ENCODE measurements around the gene IL23R. TPM values are rescaled to one million over a fixed set of nuclear protein-coding genes. Genes with fewer than 3 reads are reported as not detected.
A peak's percentile ranks its signal among the peaks of the same experiment; 100 is the strongest.

The IL23R gene
- total RNA-seq, 3 donors from 2014 or later (not counting 1 experiment from before 2014, with no cell fraction given) = 0.31 to 0.55 (median 0.34) TPM

- H3K27ac Mint-ChIP-seq = peak overlapping the region in 1 of 2 donors; percentile 75
- no peak for TF ChIP-seq CTCF (IDR thresholded peaks at IDR 0.05)
- Histone ChIP-seq H3K27ac (ENCODE audit: low read length) (no peak overlapping the region), H3K9me3 (ENCODE audit: control insufficient read depth, insufficient read depth, low read length) (no peaks in the 10 kb centered on the region), H3K36me3 (ENCODE audit: control insufficient read depth, insufficient read depth, low read length) (no peaks in the 10 kb centered on the region), H3K4me3 (ENCODE audit: low read length) (no peak overlapping the region), H3K4me1 (ENCODE audit: control insufficient read depth, insufficient read depth, low read length) (peaks cover 21% of the 10 kb centered on the region), H3K27me3 (ENCODE audit: control insufficient read depth, insufficient read depth, low read length) (no peaks in the 10 kb centered on the region)
- intact Hi-C loops (cut with micrococcal nuclease) = loop anchor here (5.0 kb wide), 1 partner anchor 35 kb away; no protein-coding TSS in a partner anchor
- no peak for ATAC-seq
- H3K36me3 Mint-ChIP-seq = no peaks in the 10 kb centered on the region
- H3K4me1 Mint-ChIP-seq = peaks cover 33 to 34% of the 10 kb centered on the region in 2 donors
- no peaks in the 10 kb centered on the region for H3K27me3 Mint-ChIP-seq (ENCODE audit: low read depth in 2 of 2)
- H3K9me3 Mint-ChIP-seq = no peaks in the 10 kb centered on the region
- no peak for DNase-seq
- 33% methylated on average over 1 of the region's 5 CpGs for WGBS (ENCODE audit: insufficient coverage)
- no peak overlapping the region for H3K4me3 Mint-ChIP-seq
Observed at GRCh38 chr1:67262735-67263134, 96.5 kb downstream of the IL23R start.

- peaks cover 39 to 40% of the 10 kb centered on the region in 2 donors for H3K4me1 Mint-ChIP-seq
- Histone ChIP-seq H3K27me3 (ENCODE audit: control insufficient read depth, insufficient read depth, low read length) (no peaks in the 10 kb centered on the region), H3K9me3 (ENCODE audit: control insufficient read depth, insufficient read depth, low read length) (no peaks in the 10 kb centered on the region), H3K36me3 (ENCODE audit: control insufficient read depth, insufficient read depth, low read length) (no peaks in the 10 kb centered on the region), H3K4me1 (ENCODE audit: control insufficient read depth, insufficient read depth, low read length) (peaks cover 21% of the 10 kb centered on the region), H3K4me3 (ENCODE audit: low read length) (no peak overlapping the region), H3K27ac (ENCODE audit: low read length) (peak overlapping the region; percentile 79)
- peak overlapping the region; percentile 80 for H3K4me3 Mint-ChIP-seq
- ATAC-seq = no peak
- TF ChIP-seq CTCF (IDR thresholded peaks at IDR 0.05) = no peak
- intact Hi-C loops (cut with micrococcal nuclease) = loop anchor here (5.0 kb wide), 1 partner anchor 37 kb away; no protein-coding TSS in a partner anchor
- no peak for DNase-seq
- H3K27me3 Mint-ChIP-seq (ENCODE audit: low read depth in 2 of 2) = no peaks in the 10 kb centered on the region
- peak overlapping the region; percentile 85 to 88 for H3K27ac Mint-ChIP-seq
- no peaks in the 10 kb centered on the region for H3K36me3 Mint-ChIP-seq
- H3K9me3 Mint-ChIP-seq = no peaks in the 10 kb centered on the region
Observed at GRCh38 chr1:67264152-67264551, 97.9 kb downstream of the IL23R start.

GRCh38 chr1:67264899-67265298 is 98.6 kb downstream of the IL23R start:
- H3K4me3 Mint-ChIP-seq = peak overlapping the region; percentile 80
- Histone ChIP-seq H3K9me3 (ENCODE audit: control insufficient read depth, insufficient read depth, low read length) (no peaks in the 10 kb centered on the region), H3K4me1 (ENCODE audit: control insufficient read depth, insufficient read depth, low read length) (peaks cover 21% of the 10 kb centered on the region), H3K4me3 (ENCODE audit: low read length) (peak overlapping the region; percentile 8), H3K27ac (ENCODE audit: low read length) (peak overlapping the region; percentile 79), H3K27me3 (ENCODE audit: control insufficient read depth, insufficient read depth, low read length) (no peaks in the 10 kb centered on the region), H3K36me3 (ENCODE audit: control insufficient read depth, insufficient read depth, low read length) (no peaks in the 10 kb centered on the region)
- H3K27ac Mint-ChIP-seq = peak overlapping the region; percentile 85 to 88
- no peak for TF ChIP-seq CTCF (IDR thresholded peaks at IDR 0.05)
- 10% methylated on average over 3 of the region's 3 CpGs for WGBS (ENCODE audit: insufficient coverage)
- H3K27me3 Mint-ChIP-seq (ENCODE audit: low read depth in 2 of 2) = no peaks in the 10 kb centered on the region
- no peaks in the 10 kb centered on the region for H3K9me3 Mint-ChIP-seq
- DNase-seq = peak in 1 of 2 donors; percentile 25
- H3K4me1 Mint-ChIP-seq = peaks cover 39 to 41% of the 10 kb centered on the region in 2 donors
- intact Hi-C loops (cut with micrococcal nuclease) = loop anchor here (5.0 kb wide), 1 partner anchor 38 kb away; no protein-coding TSS in a partner anchor
- no peaks in the 10 kb centered on the region for H3K36me3 Mint-ChIP-seq
- ATAC-seq = peak; percentile 71 to 82 (median 76)

GRCh38 chr1:67269061-67269460 is 102.8 kb downstream of the IL23R start:
- intact Hi-C loops (cut with micrococcal nuclease) = no loop called here
- no peak for DNase-seq
- peaks cover 5% of the 10 kb centered on the region for H3K4me1 ChIP-seq (ENCODE audit: control insufficient read depth, insufficient read depth, low read length)
- Mint-ChIP-seq H3K4me3 (no peak overlapping the region), H3K27me3 (ENCODE audit: low read depth in 2 of 2) (no peaks in the 10 kb centered on the region), H3K4me1 (peaks cover 24 to 35% of the 10 kb centered on the region in 2 donors), H3K9me3 (peaks cover 0 to 2% of the 10 kb centered on the region in 2 donors), H3K27ac (no peak overlapping the region), H3K36me3 (no peaks in the 10 kb centered on the region)
- no peak overlapping the region for H3K4me3 ChIP-seq (ENCODE audit: low read length)
- no peak for TF ChIP-seq CTCF (IDR thresholded peaks at IDR 0.05)
- WGBS (ENCODE audit: insufficient coverage) = 100% methylated on average over 1 of the region's 3 CpGs
- no peak overlapping the region for H3K27ac ChIP-seq (ENCODE audit: low read length)
- H3K36me3 ChIP-seq (ENCODE audit: control insufficient read depth, insufficient read depth, low read length) = no peaks in the 10 kb centered on the region
- H3K9me3 ChIP-seq (ENCODE audit: control insufficient read depth, insufficient read depth, low read length) = peaks cover 8% of the 10 kb centered on the region
- no peak for ATAC-seq
- no peaks in the 10 kb centered on the region for H3K27me3 ChIP-seq (ENCODE audit: control insufficient read depth, insufficient read depth, low read length)

All from natural killer cell (primary cell).